HUES6 (cell line): ENCODE measurements around the gene TRDMT1.
A peak's percentile ranks its signal among the peaks of the same experiment; 100 is the strongest.

Experiments used
- H3K27ac ChIP-seq: 2 replicates; pipeline ENCODE4 v1.7.0; 2013; ENCODE audit warnings: low read depth, mild to moderate bottlenecking, low read length, inconsistent platforms
- H3K27me3 ChIP-seq: 2 replicates; pipeline ENCODE4 v1.6.1; 2013; ENCODE audit warnings: low read length; ENCODE audit not compliant: control insufficient read depth, insufficient read depth
- H3K36me3 ChIP-seq: 2 replicates; pipeline ENCODE4 v1.6.1; 2013; ENCODE audit warnings: low read length; ENCODE audit not compliant: control insufficient read depth, insufficient read depth
- H3K4me1 ChIP-seq: 2 replicates; pipeline ENCODE4 v1.6.1; 2013; ENCODE audit warnings: low read length; ENCODE audit not compliant: control insufficient read depth, insufficient read depth
- H3K4me3 ChIP-seq: 2 replicates; pipeline ENCODE4 v1.5.1; 2013; ENCODE audit warnings: low read depth, low read length
- H3K9ac ChIP-seq: one replicate; pipeline ENCODE4 v1.6.1; 2013; ENCODE audit warnings: mild to moderate bottlenecking, low read length
- H3K9me3 ChIP-seq: 2 replicates; pipeline ENCODE4 v1.6.1; 2013; ENCODE audit warnings: low read depth, low read length; ENCODE audit not compliant: control insufficient read depth, insufficient read depth

TRDMT1 gene

DNA sequence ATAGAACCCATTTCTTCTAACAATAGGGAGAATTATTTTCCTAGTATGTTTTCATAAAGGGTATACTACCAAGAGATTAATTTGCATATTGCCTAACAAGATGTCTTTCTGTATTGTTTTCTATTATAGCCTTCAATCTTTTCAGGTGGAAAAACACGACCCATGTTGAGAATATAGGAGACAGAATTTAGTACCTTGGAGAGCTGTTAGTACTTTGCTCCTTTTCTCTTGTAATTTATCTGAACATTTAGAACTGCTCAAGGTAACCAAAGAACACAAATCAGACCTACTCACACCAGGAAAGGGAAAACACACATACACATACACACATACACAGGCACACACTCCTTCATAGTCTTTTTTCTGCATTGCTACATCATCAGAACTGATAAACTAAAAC, 7.8 kb upstream of the TRDMT1 start:
- H3K27me3 ChIP-seq = no peaks in the 10 kb centered on the region

DNA sequence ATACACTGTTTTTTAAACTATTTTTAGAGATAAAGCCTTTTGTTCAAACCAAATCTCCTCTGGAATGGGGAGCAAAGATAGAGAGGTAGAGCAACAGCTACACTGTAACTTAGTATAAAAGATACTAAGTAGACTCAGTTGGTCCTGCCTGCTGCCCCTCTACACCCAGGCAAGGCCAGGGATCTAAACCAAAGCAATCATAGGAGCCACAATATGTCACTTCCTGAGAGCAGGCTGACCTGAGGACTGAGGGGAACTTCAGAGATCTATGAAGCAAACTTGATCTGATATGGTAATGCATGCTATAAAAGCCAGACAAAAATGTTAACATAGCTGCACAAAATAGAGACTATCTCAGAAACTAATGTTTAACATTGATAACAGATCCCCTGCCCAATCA, 7.0 kb upstream of the TRDMT1 start:
- Histone ChIP-seq H3K36me3 (no peaks in the 10 kb centered on the region), H3K4me3 (no peak overlapping the region), H3K9ac (no peak overlapping the region), H3K27me3 (no peaks in the 10 kb centered on the region), H3K27ac (no peak overlapping the region), H3K4me1 (no peaks in the 10 kb centered on the region; the same call in 1 of the 2 replicates), H3K9me3 (no peaks in the 10 kb centered on the region)

More for the DNA sequence above, 7.8 kb upstream of the TRDMT1 start:
- no peak overlapping the region for H3K9ac ChIP-seq
- H3K4me3 ChIP-seq = no peak overlapping the region
- no peak overlapping the region for H3K27ac ChIP-seq
- peaks cover 1% of the 10 kb centered on the region for H3K4me1 ChIP-seq
- H3K9me3 ChIP-seq = no peaks in the 10 kb centered on the region
- H3K36me3 ChIP-seq = no peaks in the 10 kb centered on the region

DNA sequence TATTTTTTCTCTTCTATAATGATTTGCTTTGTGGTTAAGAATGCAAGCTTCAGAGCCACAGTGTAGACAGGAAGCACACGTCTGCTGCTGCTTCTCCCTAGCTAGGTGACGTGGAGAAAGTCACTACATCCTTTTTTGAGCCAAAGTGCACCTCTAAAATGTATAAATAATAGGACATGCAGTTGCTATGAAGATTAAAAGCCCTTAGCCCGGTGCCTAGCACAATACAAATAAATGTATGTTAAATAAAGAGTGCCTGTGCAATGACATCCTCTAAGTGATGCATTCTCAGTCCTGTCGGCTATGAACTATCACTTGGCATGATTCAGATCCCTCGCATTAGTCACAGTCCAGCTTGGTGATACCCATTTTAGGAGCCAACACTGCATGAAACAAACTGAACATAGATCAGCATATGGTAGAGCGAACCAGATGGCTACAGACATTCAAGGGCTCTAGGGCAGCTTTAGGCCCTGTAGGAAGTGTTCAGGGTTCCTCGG, 4.8 kb upstream of the TRDMT1 start:
- H3K9me3 ChIP-seq = no peaks in the 10 kb centered on the region
- H3K27me3 ChIP-seq = no peaks in the 10 kb centered on the region
- H3K4me3 ChIP-seq = no peak overlapping the region
- H3K9ac ChIP-seq = no peak overlapping the region
- peaks cover 8% of the 10 kb centered on the region for H3K4me1 ChIP-seq
- no peaks in the 10 kb centered on the region for H3K36me3 ChIP-seq
- H3K27ac ChIP-seq = no peak overlapping the region

GRCh38 chr10:17203416-17203815, 1.9 kb upstream of the TRDMT1 start:
- Histone ChIP-seq H3K9me3 (no peaks in the 10 kb centered on the region), H3K4me3 (no peak overlapping the region), H3K9ac (no peak overlapping the region), H3K27me3 (no peaks in the 10 kb centered on the region), H3K36me3 (no peaks in the 10 kb centered on the region), H3K27ac (no peak overlapping the region), H3K4me1 (peaks cover 31% of the 10 kb centered on the region)

DNA sequence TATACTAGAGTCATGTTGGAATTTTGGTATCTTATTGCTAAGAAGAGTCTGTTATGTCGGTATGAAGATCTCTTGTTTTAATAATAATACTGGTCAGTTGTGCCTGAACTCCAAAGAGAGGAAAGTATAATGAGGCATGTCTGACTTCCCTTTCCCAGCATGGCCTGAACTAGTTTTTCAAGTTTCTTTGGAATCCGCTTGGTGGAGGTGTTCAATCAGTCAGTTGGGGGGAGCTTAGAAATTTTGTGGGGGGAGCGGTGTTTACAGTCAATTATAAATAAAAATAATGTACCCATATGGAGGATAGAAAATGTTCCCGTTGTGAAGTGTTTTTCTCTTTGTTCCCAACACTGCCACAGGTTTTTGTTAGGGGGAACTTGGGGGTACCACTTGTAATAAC, 1.5 kb upstream of the TRDMT1 start:
- no peak overlapping the region for H3K9ac ChIP-seq
- no peaks in the 10 kb centered on the region for H3K27me3 ChIP-seq
- no peak overlapping the region for H3K4me3 ChIP-seq
- peaks cover 31% of the 10 kb centered on the region for H3K4me1 ChIP-seq
- H3K36me3 ChIP-seq = no peaks in the 10 kb centered on the region
- H3K27ac ChIP-seq = no peak overlapping the region; the same call in 1 of the 2 replicates
- H3K9me3 ChIP-seq = no peaks in the 10 kb centered on the region

DNA sequence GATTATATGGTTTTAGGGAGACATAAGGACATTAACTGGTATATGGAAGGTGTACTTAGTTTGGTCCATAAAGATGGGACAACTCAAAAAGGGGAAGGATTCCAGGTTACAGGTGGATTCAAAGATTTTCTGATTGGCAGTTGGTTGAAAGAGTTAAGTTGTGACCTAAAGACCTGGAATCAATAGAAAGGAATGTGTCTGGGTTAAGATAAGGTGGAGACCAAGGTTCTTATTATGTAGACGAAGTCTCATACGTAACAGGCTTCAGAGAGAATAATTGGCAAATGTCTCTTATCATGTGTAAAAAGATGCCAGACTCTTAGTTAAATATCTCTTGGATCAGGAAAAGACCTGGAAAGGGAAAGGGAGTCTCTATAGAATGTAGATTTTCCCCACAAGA, 1.0 kb upstream of the TRDMT1 start:
- no peaks in the 10 kb centered on the region for H3K9me3 ChIP-seq
- H3K4me3 ChIP-seq = no peak overlapping the region
- H3K27ac ChIP-seq = peak overlapping the region; percentile 85; the same call in 1 of the 2 replicates
- peaks cover 31% of the 10 kb centered on the region for H3K4me1 ChIP-seq
- no peaks in the 10 kb centered on the region for H3K27me3 ChIP-seq
- no peak overlapping the region for H3K9ac ChIP-seq
- no peaks in the 10 kb centered on the region for H3K36me3 ChIP-seq

DNA sequence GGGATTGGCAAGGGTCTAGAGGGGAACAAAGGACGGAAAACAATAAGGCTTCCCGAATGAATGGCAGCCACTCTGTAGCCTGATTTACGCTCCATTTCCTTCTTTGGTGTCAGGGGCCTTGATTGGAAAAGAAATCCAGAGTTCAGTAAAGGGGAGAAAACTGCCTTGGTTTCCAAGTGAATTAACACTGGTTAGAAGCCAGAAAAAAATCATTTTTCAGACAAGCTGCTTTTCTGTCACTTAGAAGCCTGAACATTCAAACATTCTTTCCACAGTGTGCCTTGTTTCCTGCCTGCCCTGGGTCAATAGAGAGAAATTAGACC, 283 bp upstream of the TRDMT1 start:
- peak overlapping the region; percentile 94 for H3K9ac ChIP-seq
- H3K27ac ChIP-seq = peak overlapping the region; percentile 85

DNA sequence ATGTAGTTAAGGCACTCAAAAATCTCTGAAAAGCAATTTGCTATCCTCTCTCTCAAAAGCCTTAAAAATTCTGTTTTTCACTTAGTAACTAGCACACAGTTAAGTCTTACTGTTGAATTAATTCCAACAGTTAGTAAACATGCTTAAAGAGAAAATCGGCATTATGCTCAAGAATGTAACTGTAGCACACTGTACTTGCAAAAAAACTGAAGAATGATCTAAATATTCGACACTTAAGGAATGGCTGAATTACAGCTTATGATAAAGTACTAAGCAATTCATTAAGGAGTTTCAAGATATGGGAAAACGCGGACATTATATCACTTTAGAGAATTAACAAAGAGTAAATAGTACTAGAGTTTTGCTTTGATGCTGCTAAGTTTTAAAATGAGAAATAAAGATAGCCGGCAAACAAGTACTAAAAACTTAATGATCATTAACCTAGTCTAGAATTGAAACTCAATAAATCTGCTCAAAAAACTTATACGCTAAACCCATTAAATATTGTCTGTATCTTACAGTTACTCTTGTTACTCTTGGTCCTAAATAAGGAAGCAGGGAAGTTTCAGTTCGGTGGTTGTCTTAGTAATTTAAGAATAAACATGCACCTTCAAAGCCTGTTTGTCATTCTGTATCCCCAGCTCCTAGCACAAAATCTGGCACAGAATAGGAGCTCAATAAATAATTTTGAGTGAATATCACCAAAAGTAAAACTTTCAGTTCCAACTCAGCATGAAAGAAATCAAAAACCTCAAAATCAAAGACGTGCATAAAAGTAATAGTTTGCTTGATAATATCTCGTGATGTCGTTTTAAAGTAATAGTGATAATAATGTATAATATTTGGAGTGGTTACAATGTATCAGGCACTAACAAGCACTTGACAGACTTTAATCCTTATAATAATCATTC, 1.2 kb downstream of the TRDMT1 start:
- Histone ChIP-seq H3K27me3 (no peaks in the 10 kb centered on the region), H3K4me3 (peak overlapping the region; percentile 76), H3K9me3 (peaks cover 1% of the 10 kb centered on the region; the same call in 1 of the 2 replicates), H3K27ac (peak overlapping the region; percentile 85; the same call in 1 of the 2 replicates), H3K36me3 (no peaks in the 10 kb centered on the region), H3K9ac (peak overlapping the region; percentile 94), H3K4me1 (peaks cover 42% of the 10 kb centered on the region)

More for the DNA sequence above, 283 bp upstream of the TRDMT1 start:
- peaks cover 31% of the 10 kb centered on the region for H3K4me1 ChIP-seq
- H3K27me3 ChIP-seq = no peaks in the 10 kb centered on the region
- H3K9me3 ChIP-seq = no peaks in the 10 kb centered on the region
- H3K4me3 ChIP-seq = peak overlapping the region; percentile 76
- H3K36me3 ChIP-seq = no peaks in the 10 kb centered on the region

DNA sequence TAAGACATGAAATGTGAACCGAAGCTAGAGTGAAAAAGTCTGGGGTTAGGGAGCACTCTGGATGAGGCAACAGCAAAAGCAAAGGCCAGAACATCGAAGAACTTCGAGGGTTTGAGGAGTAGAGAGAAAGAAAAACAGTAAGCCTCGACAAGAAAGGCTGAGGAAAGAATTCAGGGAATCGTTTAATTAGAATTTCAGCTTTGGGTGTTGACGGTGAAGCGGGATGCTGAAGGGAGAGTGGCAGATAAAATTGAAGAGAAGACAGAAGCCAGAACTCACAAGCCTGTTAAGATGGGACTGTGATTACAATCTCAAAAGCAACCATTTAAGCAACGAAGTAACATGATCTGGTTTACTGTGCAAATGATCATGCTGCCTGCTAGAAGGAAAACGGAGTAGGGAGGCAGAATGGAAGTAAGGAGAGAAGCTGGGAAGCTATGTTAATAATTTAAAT, 2.1 kb downstream of the TRDMT1 start:
- H3K4me1 ChIP-seq = peaks cover 42% of the 10 kb centered on the region
- H3K27ac ChIP-seq = peak overlapping the region; percentile 2; the same call in 1 of the 2 replicates
- no peaks in the 10 kb centered on the region for H3K36me3 ChIP-seq
- H3K4me3 ChIP-seq = peak overlapping the region; percentile 76
- no peaks in the 10 kb centered on the region for H3K27me3 ChIP-seq
- peak overlapping the region; percentile 64 for H3K9ac ChIP-seq
- H3K9me3 ChIP-seq = peaks cover 6% of the 10 kb centered on the region

- peaks cover 33% of the 10 kb centered on the region for H3K4me1 ChIP-seq
- H3K27me3 ChIP-seq = no peaks in the 10 kb centered on the region
- H3K4me3 ChIP-seq = no peak overlapping the region
- H3K9ac ChIP-seq = no peak overlapping the region
- no peak overlapping the region for H3K27ac ChIP-seq
- peaks cover 6% of the 10 kb centered on the region for H3K9me3 ChIP-seq
- H3K36me3 ChIP-seq = no peaks in the 10 kb centered on the region
Measured at GRCh38 chr10:17196573-17196972, 4.9 kb downstream of the TRDMT1 start.

DNA sequence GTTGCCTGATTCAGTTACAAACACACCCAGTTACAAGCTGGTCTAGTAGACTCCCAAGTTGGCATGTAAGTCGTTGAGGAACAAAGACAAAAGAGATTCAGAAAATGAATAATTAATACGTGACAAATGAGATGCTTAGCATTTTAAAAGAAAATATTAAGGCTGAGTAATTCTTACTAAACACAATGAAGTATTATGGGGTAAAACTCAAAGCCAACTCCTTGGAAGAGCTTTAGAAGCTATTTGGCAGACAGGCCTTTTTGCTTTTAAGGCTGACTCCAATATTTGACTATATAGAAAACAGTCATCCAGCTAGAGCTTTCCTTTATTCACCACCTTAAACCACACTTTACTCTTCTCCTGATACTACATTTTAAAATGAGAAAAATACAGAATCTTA, 5.4 kb downstream of the TRDMT1 start:
- Histone ChIP-seq H3K9me3 (peaks cover 6% of the 10 kb centered on the region), H3K4me3 (no peak overlapping the region), H3K27me3 (no peaks in the 10 kb centered on the region), H3K9ac (no peak overlapping the region), H3K27ac (no peak overlapping the region), H3K4me1 (peaks cover 36% of the 10 kb centered on the region), H3K36me3 (no peaks in the 10 kb centered on the region)
